Panc1 (cell line): Measurements from ENCODE around the gene TOP3A. TPM values are rescaled to one million over a fixed set of nuclear protein-coding genes. Genes with fewer than 3 reads are reported as not detected.

Experiments
- ATAC-seq: fragments of 200-7000 bp; cut with Tn5 transposase; 2 replicates; pipeline ENCODE4 v1.9.1; 2020; ENCODE audit warnings: mild to moderate bottlenecking, moderate library complexity
- BruUV-seq: library from RNA; stranded (reverse); fragments of 400-500 nt; replicated peaks from 2 replicates; lab custom pipeline; 2021; lab: Mats Ljungman, UMichigan
- CTCF ChIA-PET: fragments of 300-600 bp; sonication (Branson Sonifier 250); formaldehyde crosslinking; loops from one replicate; lab custom pipeline; 2022; ENCODE audit warnings: antibody characterized with exemption; lab: Charles Lee
- POLR2A ChIA-PET: fragments of 300-600 bp; sonication (Branson Sonifier 250); formaldehyde crosslinking; loops from one replicate; lab custom pipeline; 2022; ENCODE audit warnings: antibody characterized with exemption; lab: Charles Lee
- DNase-seq: peaks from one replicate; pipeline ENCODE4 v3.0.0-alpha.2; 2010; ENCODE audit warnings: low read depth, low spot score
- H3K27ac ChIP-seq: 2 replicates; pipeline ENCODE4 v1.5.1; 2011; ENCODE audit warnings: mild to moderate bottlenecking, low read length, inconsistent platforms
- H3K27me3 ChIP-seq: fragments of 200-500 bp; sonication (Bioruptor generic); 2 replicates; pipeline ENCODE4 v1.6.0; 2014; ENCODE audit warnings: low read length, inconsistent platforms; ENCODE audit not compliant: control insufficient read depth, insufficient read depth
- H3K36me3 ChIP-seq: fragments of 200-500 bp; sonication (Bioruptor generic); 2 replicates; pipeline ENCODE4 v1.5.1; 2014; ENCODE audit warnings: inconsistent platforms, mild to moderate bottlenecking, low read length, moderate library complexity; ENCODE audit not compliant: control insufficient read depth, insufficient read depth
- H3K4me1 ChIP-seq: 2 replicates; pipeline ENCODE4 v1.5.1; 2011; ENCODE audit warnings: inconsistent platforms, mild to moderate bottlenecking, low read length, moderate library complexity; ENCODE audit not compliant: control insufficient read depth, insufficient read depth
- H3K4me3 ChIP-seq, 2 experiments: 2 replicates each; pipeline ENCODE4 v1.5.1; 2011 to 2012; ENCODE audit warnings: low read depth in 2 of 2, low read length in 2 of 2, mild to moderate bottlenecking in 2 of 2, inconsistent platforms in 1 of 2, moderate library complexity in 1 of 2
- H3K9me3 ChIP-seq: fragments of 200-500 bp; sonication (Bioruptor generic); 2 replicates; pipeline ENCODE4 v1.5.1; 2014; ENCODE audit warnings: low read depth, mild to moderate bottlenecking, inconsistent platforms, low read length, moderate library complexity; ENCODE audit not compliant: control insufficient read depth, insufficient read depth
- CTCF ChIP-seq: fragments of 450-650 bp; IDR thresholded peaks from 2 replicates; pipeline ENCODE4 v1.5.1; 2017; ENCODE audit warnings: mild to moderate bottlenecking
- POLR2AphosphoS5 ChIP-seq: IDR thresholded peaks from 2 replicates; pipeline ENCODE4 v1.6.1; 2012; ENCODE audit warnings: mild to moderate bottlenecking, low read depth, low read length, moderate library complexity
- REST ChIP-seq, 2 experiments: IDR thresholded peaks; 2 replicates each; pipeline ENCODE4 v1.6.1; 2011 to 2012; ENCODE audit warnings: low read depth in 2 of 2, control low read depth in 1 of 2, low read length in 1 of 2, mild to moderate bottlenecking in 1 of 2, moderate library complexity in 1 of 2; ENCODE audit not compliant: insufficient read depth in 1 of 2
- SIN3A ChIP-seq: IDR thresholded peaks from 2 replicates; pipeline ENCODE4 v1.6.1; 2012; ENCODE audit warnings: low read depth, mild to moderate bottlenecking, low read length, moderate library complexity, borderline replicate concordance; ENCODE audit not compliant: insufficient read depth
- TCF7L2 ChIP-seq: IDR thresholded peaks from 2 replicates; pipeline ENCODE4 v1.6.1; 2011; ENCODE audit warnings: mild to moderate bottlenecking, low read depth, low read length, inconsistent platforms
- in situ Hi-C: cut with HindIII; loops from 2 replicates; pipeline ENCODE4 v1.10.0; 2016; ENCODE audit warnings: low sequenced_read_pairs, low pct_unique_long_range_greater_than_20kb
- intact Hi-C: fragments of 100-400 bp; cut with micrococcal nuclease; formaldehyde crosslinking; loops from one replicate; pipeline ENCODE4 v1.10.0; 2022; ENCODE audit not compliant: unreplicated experiment
- total RNA-seq: library from RNA; stranded (reverse); gene quantifications from one replicate; pipeline ENCODE4 v1.2.1, GENCODE V29; 2021; ENCODE audit not compliant: unreplicated experiment

Gene TOP3A
- total RNA-seq, 1 experiment from 2014 or later = 49.3 TPM

GRCh38 chr17:18257982-18258355 is 56.8 kb downstream of the TOP3A start:
- Histone ChIP-seq H3K9me3 (no peaks in the 10 kb centered on the region), H3K27ac (peak overlapping the region; percentile 86), H3K27me3 (no peaks in the 10 kb centered on the region), H3K36me3 (peaks cover 3% of the 10 kb centered on the region; the same call in 1 of the 2 replicates), H3K4me3 (peak overlapping the region; percentile 79 to 88), H3K4me1 (peaks cover 13% of the 10 kb centered on the region)
- BruUV-seq = no TSS peak
- ChIA-PET CTCF (no interaction called here), POLR2A (no interaction called here)
- ATAC-seq (peak; percentile 76), DNase-seq (no peak)
- TF ChIP-seq POLR2AphosphoS5 = no peak
- TF ChIP-seq REST (IDR thresholded peaks at IDR 0.05; ENCODE audit: insufficient read depth in 1 of 2, low read depth in 2 of 2, low read length in 1 of 2) = no peak
- TF ChIP-seq CTCF = no peak
- no peak for TF ChIP-seq SIN3A
- no peak for TF ChIP-seq TCF7L2
- in situ Hi-C loops (no loop called here), intact Hi-C loops (no loop called here)

GRCh38 chr17:18257268-18257981 is 57.4 kb downstream of the TOP3A start:
- in situ Hi-C loops = no loop called here
- peak overlapping the region; percentile 79 to 88 for H3K4me3 ChIP-seq
- ChIA-PET POLR2A (interaction anchor here (0.8 kb wide), 1 partner anchor 10 kb away, joined by 3 read pairs; no protein-coding TSS in a partner anchor), CTCF (no interaction called here)
- intact Hi-C loops = no loop called here
- no peak for DNase-seq
- BruUV-seq = no TSS peak
- H3K27me3 ChIP-seq = no peaks in the 10 kb centered on the region
- peaks cover 3% of the 10 kb centered on the region; the same call in 1 of the 2 replicates for H3K36me3 ChIP-seq
- peak; percentile 14; the same call in 1 of the 2 replicates for ATAC-seq
- peaks cover 13% of the 10 kb centered on the region for H3K4me1 ChIP-seq
- no peaks in the 10 kb centered on the region for H3K9me3 ChIP-seq
- H3K27ac ChIP-seq = peak overlapping the region; percentile 86
- TF ChIP-seq SIN3A (no peak), CTCF (no peak)
